GM21786 (cell line): ENCODE data around the gene LBX1.

ENCODE experiments used
- ATAC-seq: cut with Tn5 transposase; IDR thresholded peaks from one replicate; pipeline ENCODE4 v1.9.1; 2021; ENCODE audit not compliant: unreplicated experiment

LBX1 gene

DNA sequence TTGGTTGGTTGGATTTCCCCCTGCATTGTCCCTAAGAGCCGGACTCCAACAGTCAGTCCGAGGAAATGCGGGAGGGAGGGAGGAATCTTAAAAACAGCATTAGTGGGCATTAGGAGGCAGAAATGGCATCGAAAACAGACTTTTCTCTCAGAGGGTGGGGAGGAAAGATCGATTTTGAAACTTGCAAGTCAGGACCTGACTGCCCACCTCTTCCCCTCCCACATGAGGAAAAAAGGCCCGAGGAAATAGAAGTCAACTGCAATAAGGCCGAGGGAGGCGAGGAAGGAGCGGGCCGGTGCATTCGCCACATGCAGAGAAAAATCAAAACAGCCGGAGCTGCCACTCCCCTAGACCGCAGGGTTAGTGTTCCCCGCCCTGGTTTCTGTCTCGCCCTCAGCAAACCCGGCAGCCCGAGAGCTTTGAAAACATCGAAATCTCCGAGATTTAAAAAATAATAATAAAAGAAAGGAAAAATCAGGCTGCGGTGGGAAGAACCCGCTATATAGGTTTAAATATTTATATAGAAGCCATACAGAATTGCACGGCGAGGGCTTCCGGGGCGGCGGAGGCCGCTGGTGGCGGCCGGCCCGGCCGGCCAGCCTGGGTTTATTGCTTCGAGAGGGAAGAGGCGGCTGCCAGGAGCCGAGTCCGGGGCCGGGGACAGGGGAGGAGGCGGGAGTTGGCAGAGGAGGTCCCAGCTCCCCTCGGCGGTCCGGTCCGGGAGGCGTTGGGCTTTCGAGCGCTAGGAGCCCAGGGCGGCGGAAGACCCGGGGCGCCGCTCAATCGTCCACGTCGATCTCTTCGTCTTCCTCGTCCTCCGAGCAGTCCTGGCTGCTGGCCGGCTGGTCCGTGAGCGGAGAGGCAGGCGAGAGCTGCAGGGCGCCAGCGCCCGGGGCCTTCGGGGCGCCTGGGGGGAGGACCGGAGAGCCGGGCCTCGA lies 2.5 kb downstream of the LBX1 start:
- ATAC-seq = no peak

DNA sequence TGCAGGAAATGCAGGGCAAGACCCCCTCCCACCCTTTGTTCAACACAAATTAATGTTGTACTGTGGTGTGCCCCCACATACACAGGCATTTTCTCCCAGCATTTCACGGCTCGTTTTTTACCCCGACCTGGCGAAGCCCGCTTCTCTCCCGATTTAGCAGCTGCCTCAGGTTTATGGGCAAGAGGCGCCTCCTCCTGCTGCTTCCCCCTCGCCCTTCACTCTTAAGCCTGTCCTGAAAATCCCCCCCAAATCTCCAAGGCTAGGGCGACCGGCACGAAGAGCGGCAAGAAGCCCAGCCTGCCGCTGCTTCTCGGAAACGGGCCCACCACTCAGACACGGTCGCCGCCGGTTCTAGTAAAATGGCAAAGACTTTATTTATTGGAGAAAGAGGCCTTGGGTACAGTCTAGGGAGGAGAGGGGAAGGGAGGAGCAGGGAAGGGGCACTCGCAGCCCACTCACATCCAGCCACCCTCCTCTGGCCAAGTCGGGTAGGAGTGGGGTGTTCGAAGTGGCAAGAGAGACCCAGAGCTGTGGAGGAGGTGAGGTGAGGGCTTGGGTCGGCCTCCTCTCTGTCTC lies 3.3 kb downstream of the LBX1 start:
- no peak for ATAC-seq

DNA sequence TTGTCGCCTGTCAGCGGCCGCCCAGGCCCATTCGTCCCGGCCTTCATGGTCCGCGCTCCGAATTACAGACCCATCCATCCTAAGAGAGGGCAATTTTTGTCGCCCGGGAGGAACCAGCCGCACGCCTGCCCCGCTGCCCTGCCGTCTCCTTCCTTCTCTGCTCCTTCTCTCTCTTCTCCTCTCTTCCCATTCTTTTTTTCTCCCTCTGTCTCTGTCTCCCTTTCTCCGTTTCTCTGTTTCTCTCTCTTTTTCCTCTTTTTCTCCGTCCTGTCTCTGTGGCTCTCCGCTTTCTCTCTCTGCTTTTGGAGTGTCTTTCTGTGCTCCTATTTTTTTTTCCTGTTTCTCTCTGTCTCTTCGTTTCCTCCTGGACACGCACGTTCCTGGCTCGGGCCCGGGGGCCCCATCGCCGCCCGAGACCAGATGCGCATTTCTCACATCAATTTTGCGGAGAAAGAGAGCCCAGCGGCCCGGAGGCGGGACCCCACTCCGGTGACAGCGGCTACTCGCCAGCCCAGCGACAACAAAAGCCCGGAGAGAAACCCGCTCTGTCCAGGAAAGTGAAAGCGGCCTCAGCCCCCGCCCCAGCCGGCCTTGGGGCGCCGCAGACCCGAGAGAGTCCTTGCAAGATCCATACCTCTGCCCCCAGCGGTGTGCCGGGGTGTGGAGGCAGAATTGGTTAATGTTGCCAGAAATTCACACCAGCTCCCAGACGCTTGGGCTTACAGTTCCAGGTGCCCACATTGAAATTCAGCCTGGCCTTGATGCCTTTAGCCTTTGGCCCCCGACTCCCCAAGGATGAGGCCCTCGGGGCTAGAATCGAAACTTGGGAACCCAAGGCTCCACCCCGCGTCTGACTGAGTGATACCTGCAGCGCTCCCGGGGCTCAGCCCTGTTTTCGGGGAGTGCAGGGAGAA lies 4.1 kb downstream of the LBX1 start:
- no peak for ATAC-seq

DNA sequence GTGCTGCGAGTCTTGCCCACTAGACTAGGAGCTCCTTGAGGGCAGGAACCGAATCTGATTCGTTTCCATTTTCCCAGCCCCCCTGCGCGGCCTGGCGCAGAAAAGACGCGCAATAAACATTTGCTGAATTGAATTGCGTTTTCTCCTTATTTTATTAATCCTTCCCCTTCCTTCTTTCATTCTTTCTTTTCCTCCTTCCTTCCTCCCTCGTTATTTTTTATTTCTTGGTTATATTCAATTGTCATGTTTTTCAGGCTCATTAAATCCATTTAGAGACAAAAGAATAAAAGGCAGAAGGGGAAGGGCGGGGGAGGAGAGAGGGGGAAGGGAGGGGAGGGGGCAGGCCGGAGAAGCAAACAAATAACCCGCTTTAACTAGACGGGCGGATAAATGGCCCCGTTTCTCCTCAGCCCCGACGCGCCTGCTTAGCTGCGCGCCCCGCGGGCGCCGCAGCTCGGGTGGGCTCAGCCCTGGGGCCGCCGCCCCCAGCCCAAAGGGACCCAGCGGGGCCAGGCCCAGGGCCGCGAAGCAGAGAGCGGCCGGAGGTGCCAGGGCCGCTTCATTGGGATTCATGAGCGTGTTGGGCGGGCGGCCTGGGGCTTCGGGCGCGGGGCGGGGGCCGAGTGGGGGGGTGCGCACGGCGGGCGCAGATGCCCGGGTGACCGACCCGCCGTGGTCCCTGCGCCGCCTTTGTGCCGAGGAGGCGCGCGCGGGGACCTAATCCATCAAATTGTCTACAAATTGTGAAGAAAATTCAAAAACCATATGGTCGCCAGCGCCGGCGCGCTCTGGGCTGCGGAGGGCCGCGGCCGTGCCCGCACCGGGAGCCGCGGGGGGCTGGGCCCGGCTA lies 5.0 kb downstream of the LBX1 start:
- no peak for ATAC-seq

DNA sequence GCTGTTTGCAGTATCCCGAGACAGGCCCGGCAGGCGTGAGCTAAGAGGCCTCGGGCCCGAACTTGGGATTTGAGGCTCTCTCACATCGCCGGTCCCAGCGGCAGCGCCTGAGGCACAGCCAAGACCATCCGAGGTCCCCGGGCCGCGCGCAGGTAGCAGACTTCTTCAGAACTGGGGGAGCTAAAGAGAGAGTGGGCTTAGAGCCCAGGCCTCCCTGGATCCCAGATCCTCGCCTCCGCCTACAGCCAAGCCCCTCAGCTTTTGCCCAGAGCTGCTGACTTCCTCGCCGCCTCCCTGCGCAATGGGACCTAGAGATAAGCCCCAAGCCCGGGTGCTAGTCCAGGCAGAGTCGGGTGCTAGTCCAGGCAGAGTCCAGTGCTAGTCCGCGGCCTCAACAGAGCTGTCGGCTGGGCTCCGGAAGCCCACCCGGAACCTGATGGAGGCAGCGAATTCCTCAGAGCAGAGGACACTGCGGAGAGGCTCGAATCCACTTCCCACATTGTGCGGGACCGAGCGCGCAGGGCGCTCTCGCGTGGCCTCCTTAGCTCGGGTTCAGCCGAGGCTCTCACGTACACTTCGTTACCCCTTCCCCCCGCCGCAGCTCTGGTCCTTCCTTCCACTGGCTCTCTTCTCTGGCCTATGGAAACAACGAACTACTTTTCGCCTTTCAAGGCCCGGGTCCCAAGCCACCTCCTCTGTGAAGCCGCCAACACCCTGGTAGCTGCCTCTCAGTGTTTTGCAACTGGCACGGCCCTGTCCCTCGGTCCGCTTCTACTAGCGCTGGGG lies 5.8 kb downstream of the LBX1 start:
- ATAC-seq = no peak

DNA sequence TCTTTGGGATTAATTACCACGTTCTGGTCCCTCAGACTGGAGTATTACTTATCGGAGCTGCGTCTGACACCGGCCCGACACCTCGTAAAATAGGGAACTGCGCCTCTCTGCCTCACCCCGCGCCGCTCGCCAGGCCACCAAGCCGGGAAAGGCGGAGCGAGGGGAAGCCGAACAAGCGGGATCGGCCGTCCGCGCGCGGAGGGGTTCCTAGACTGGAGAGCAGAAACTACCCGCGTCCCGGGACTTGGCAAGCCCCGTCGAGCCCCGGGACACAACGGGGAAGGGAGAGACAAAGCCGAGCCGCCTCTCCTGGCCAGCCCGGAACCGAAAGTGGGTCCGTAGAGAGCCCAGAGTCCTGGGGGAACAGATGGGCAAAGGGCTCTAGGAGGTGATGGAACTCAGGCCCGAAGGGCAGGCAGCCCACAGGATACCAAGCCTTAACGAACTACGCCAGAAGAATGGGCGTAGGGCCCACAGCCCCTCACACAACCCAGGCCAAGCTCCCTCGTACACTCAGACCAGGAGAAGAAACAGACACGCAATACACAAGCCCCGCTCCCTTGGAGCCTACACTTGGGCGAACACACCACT lies 6.5 kb downstream of the LBX1 start:
- no peak for ATAC-seq

DNA sequence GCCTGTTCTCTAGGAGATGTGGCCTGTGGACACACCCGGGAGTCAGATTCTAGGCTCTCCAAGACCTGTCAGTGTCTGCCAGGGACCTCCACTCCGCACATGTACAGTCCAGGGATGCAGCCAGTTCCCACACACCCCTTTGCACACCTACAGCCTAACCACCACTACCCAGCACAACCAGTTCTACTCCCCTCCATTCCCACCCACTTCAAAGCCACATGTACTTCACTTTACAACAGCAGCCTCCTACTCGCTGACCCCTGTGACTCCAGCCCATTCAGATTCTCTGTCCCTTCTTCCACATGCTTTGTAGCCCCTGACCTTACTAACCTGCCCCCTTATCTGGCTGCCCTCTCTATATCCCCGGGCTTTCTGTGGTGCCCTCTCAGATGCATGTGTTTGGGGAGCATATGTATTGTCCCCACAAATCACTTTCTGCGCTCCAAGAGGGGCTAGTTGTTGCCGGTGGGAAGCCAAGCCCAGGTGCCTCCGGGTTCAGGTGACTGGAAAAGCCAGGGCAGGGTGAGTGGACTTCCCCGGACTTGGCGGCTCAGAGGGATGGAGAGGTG lies 7.2 kb downstream of the LBX1 start:
- ATAC-seq = no peak

DNA sequence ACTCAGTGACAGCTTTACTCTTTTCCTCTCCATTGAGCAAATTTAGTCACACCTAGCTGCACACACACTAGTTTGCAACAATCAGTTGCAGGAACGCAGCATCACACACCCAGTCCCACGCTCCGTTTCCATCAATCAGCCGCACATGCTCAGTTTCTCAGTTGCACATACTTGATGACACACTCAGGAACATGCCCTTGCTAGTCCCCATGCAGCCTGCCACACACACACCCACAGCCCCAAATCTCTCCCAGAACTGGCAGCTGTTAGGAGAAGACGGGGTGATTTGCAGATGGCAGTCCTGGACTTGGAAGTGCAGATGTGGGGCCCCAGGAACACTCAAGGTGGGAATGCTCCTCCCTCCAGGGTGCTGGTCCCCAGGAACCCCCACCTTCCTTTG lies 7.7 kb downstream of the LBX1 start:
- ATAC-seq = no peak

DNA sequence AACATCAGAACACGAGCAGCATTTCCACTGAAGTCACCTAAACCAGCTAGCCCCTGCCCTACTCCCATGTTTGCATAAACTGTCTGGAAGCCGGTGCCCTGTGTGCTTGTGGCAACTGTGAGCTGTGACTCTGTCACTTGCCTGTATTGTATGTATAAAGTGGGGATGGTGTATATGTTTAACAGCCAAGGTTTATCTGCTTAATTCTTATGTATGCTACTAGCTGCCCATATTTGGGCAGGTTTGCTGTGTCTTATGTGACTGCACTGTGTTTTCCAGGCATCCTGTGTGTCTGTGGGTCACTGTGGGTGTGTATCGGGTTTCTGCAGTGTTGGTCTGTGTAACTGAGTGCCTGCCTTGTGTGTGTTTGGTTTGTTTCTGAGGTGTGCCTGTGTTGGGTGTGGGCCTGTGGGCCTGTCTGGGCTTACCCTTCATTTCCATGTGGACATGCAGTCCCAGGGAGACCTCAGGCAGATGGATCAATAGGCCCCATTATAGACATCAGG lies 9.3 kb downstream of the LBX1 start:
- no peak for ATAC-seq

DNA sequence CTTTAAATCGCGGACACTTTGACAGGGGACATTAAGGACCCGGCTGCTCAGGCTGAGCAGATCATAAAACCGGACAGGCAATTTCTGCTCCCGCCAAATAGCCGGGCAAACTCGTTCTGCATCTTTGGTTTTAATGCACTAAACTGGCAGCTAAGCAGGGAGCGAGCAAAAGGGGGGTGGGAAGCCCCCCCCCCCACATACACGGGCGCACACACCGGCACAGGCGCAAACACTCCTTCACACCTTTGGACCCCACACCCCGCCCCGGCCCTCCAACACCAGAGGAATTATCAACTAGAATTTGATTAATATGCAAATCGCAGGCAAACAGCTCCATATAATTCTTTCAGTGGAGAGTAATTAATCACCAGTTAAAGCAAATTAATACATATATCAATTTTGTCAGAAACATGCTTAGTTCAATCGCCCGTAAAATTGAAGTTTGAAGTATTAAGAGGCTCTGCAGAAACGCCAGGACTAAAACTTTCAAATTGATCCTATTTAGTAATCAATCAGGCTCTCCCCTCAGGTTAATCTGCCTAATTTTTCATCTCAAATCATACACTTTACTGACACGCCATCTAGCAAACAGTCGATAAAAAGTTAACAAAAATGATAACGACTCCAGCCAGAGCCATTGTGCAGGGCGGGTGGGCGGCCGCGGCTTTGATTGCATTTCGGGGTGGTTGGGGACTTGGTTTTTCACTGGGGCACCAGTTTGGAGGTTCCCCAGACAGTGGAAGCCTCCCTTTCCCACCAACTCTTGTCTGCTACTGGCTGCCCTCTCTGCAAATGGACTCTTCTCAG lies 9.9 kb downstream of the LBX1 start:
- no peak for ATAC-seq

DNA sequence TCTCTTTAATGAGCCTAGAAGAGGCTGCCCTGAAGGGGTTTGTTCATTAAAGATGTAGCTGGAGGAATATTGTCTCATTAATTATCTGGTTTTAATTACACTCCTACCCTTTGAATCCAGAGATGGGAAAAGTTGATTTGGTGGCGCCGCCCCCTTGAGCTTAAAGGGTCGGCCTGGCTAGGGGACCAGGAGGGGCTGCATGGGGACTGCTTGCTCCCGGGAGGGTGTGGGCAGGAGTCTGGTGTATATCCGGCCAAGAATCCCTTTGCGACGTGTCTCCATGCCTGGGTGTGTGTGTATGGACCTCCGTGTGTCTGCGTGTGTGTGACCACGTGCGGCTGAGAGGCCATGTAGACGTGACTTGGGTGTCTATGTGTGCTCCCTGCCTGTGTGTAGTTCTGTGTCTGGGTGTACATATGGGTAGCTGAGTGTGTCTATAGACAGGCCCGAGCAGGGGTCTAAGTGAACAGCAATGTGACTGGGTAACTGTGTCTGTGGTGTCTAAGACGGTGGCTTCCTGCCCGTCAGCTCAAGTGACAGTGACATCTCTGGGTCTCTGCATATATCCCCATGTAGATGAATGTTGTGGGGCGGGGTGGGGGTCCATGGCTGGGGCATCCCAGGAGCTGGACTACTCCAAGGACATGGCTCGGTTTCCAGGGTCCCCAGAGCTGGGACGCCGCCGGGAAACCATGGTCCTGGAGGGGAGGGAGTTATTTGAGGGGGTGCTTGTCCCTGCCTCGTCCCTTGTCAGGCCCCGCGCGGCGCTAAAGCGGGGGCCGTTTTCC lies 10.7 kb downstream of the LBX1 start:
- no peak for ATAC-seq

DNA sequence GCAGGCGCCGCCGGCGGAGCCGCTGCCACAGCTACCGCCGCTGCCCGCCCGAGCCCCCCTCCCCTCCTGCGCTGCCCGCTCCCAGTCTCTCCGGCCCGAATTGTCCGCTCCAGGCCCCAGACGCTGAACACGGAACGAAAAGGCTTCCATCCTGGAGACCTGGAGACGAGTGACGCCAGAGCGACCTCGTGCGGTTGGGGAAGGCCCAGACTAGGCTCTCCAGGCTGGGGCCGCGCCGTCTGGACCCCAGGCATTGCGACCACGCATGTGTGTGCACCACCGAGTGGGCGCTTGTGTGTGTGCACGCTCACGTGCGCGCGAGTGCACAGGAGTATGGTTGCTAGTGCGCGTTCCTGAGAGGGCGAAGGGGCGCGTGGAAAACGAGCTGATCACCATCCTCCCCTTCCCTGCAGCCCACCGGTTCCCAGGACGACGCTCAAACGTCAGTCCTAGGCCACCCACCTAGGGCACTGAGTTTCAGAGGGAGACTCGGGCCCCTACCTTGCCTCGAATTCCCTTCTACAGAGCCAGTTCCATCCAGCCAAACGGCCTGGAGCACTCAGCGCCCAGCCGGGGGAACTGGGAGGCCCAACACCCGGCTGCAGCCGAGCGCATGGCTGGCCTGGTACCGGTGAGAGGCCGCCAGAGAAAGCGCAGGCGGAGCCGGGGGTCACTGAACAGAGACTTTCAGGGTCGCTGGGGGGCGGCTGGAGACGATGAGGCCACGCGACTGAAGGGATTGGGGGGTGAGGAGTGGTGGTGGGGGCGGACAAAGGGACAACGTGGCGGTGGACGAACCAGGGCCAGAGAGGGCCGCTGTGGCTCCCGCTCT lies 11.6 kb downstream of the LBX1 start:
- ATAC-seq = no peak

DNA sequence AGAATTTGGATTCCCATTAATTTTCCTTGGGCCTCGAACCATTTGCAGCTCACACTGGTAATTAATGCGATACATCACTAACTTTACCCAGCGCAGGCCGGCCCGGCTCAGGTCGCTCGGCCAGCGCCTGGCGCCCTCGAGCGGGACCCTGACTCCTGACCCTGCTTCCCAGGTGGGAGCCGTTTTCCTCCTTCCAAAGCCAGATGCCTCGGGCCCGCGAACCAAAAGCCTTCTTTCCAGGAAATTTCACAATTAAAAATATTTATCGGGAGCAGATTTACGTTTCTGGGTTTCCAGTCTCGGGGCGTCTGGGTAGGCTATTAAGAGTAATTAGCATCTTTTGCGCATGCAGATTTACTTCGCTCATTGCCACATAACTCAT lies 12.2 kb downstream of the LBX1 start:
- no peak for ATAC-seq

DNA sequence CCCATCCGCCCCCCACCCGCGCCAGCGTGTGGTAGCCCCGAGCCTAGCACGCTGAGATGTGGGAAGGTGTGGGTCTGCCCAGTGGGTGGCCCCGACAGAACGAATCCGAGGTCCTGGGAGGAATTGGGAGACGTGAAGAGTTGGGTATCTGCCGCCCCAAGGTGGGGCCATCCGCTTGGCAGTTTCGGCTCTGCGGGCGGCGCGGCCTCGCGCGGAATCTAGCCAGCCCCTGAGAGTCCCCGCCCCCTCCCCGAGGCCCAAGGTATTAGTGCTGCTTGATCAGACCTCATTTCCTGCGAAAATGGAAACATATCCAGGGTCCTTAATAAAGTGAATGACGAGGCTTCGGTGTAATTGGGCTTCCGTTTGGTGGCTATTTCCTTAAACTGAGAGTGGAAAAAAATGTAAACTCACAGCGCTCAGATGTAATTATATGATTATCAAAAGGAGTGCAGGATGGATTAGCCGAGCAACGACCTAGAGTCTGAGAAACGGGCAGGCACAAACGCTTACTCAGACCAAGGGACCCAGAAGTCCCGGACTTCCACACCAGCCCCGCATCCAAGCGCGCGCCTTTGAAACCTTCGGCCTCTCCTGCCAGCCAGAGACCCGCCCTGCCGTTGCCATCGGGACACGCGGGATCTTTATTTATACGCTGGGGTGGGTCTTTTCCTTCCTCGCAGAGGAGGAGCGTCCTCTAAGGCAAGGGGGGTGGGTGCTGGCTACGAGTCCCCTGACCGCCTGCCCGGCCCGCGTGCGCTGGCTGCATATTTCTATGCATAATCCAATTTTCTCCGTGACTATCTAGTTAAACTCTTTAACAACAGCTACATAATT lies 12.8 kb downstream of the LBX1 start:
- ATAC-seq = no peak

DNA sequence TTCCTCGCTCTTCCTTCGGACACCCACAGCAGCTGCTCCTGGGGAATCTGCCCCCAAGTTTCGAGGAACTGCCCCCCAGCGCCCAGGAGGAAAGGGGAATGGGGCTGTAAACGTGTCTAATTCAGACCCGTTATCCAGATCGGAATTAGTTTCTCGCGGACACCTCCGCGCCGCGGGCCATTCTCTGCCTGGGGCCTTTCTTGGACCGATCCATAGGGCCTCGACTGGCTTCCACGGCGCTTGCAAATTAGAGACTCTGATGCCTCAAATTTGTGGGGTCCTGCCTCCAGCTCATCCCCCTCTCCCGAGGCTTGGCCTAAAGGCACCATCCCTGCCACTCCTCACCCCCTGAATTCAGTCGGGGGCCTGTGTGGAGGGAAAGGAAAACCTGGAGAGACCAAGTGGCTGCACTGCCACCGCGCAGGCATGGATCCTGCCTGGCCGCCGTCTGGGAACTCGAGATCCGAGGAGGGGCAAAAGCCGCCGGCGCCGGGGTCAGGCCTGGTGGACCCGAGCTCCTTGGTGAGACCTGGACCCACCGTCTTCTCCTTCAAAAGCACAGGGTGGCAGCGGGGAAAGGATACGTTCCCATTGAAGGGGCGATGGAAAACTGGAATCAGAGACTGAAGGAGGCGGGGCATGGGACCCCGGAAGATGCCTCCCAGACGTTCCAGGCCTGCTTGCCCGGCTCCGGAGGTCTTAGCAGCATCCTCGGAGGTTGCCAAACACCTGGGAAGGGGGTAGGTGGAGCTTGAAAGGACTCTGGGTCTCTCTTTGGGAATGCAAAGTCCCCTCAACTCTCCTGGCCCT lies 13.7 kb downstream of the LBX1 start:
- no peak for ATAC-seq
